OCI-LY7 (cell line): ENCODE results near the gene GLI3. TPM values are rescaled to one million over a fixed set of nuclear protein-coding genes. Genes with fewer than 3 reads are reported as not detected.

ENCODE experiments used
- BruUV-seq: library from RNA; stranded (reverse); fragments of 400-500 nt; replicated peaks from 2 replicates; lab custom pipeline; 2021; lab: Mats Ljungman, UMichigan
- CTCF ChIA-PET: fragments of 300-600 bp; sonication (Branson Sonifier 250); formaldehyde crosslinking; loops from one replicate; lab custom pipeline; 2022; ENCODE audit warnings: antibody characterized with exemption; ENCODE audit not compliant: unreplicated experiment; lab: Charles Lee
- POLR2A ChIA-PET: fragments of 300-600 bp; sonication (Branson Sonifier 250); formaldehyde crosslinking; loops from one replicate; lab custom pipeline; 2022; ENCODE audit warnings: antibody characterized with exemption; lab: Charles Lee
- DNase-seq: peaks from one replicate; pipeline ENCODE4 v3.0.0-alpha.2; 2015; ENCODE audit warnings: low spot score
- H2AFZ ChIP-seq: fragments of 200-600 bp; sonication (generic), shearing (Covaris generic); 2 replicates; pipeline ENCODE4 v1.6.1; 2014; ENCODE audit warnings: mild to moderate bottlenecking, antibody characterized with exemption, low read length, moderate library complexity
- H3K27ac ChIP-seq: fragments of 200-600 bp; sonication (generic); 2 replicates; pipeline ENCODE4 v1.5.1; 2014; ENCODE audit warnings: mixed run types, low read depth, mild to moderate bottlenecking, moderate library complexity, low read length, inconsistent platforms; ENCODE audit not compliant: poor library complexity, severe bottlenecking
- H3K36me3 ChIP-seq: fragments of 200-600 bp; sonication (generic); 2 replicates; pipeline ENCODE4 v1.6.1; 2014; ENCODE audit warnings: mild to moderate bottlenecking, antibody characterized with exemption, low read length, moderate library complexity, mixed read lengths; ENCODE audit not compliant: insufficient read depth
- H3K4me1 ChIP-seq: fragments of 200-600 bp; sonication (generic); 2 replicates; pipeline ENCODE4 v1.5.1; 2014; ENCODE audit warnings: mild to moderate bottlenecking, low read length; ENCODE audit not compliant: insufficient read depth, poor library complexity, severe bottlenecking
- H3K4me2 ChIP-seq: fragments of 200-600 bp; sonication (generic); 2 replicates; pipeline ENCODE4 v1.6.1; 2014; ENCODE audit warnings: mild to moderate bottlenecking, low read length
- H3K4me3 ChIP-seq: fragments of 200-600 bp; sonication (generic); 2 replicates; pipeline ENCODE4 v1.5.1; 2014; ENCODE audit warnings: mild to moderate bottlenecking, low read depth, low read length; ENCODE audit not compliant: poor library complexity, severe bottlenecking
- H3K79me2 ChIP-seq: fragments of 200-600 bp; sonication (generic); 2 replicates; pipeline ENCODE4 v1.6.1; 2016; ENCODE audit warnings: low read depth, mild to moderate bottlenecking, low read length, moderate library complexity, mixed read lengths; ENCODE audit not compliant: insufficient read depth
- H3K9me2 ChIP-seq: fragments of 200-600 bp; sonication (generic); 2 replicates; pipeline ENCODE4 v1.6.1; 2016; ENCODE audit warnings: mild to moderate bottlenecking, low read length, mixed read lengths; ENCODE audit not compliant: insufficient read depth
- H3K9me3 ChIP-seq: fragments of 200-600 bp; sonication (generic); 2 replicates; pipeline ENCODE4 v1.6.1; 2014; ENCODE audit warnings: mild to moderate bottlenecking, mixed run types, low read length, mixed read lengths
- H4K20me1 ChIP-seq: fragments of 200-600 bp; sonication (generic); 2 replicates; pipeline ENCODE4 v1.6.1; 2014; ENCODE audit warnings: mild to moderate bottlenecking, antibody characterized with exemption, low read length, moderate library complexity, mixed read lengths; ENCODE audit not compliant: insufficient read depth
- CTCF ChIP-seq: fragments of 200-600 bp; sonication (generic); conservative IDR thresholded peaks from 2 replicates; pipeline ENCODE4 v1.5.1; 2014; ENCODE audit warnings: mild to moderate bottlenecking, antibody characterized with exemption, low read length, moderate library complexity, mixed read lengths
- EZH2phosphoT487 ChIP-seq: fragments of 200-600 bp; sonication (generic); IDR thresholded peaks from 2 replicates; pipeline ENCODE4 v1.6.1; 2018; ENCODE audit warnings: low read depth, borderline replicate concordance, mild to moderate bottlenecking, mixed run types, antibody characterized with exemption, low read length, moderate library complexity, mixed read lengths
- intact Hi-C: fragments of 100-400 bp; cut with micrococcal nuclease; formaldehyde crosslinking; loops from one replicate; pipeline ENCODE4 v1.10.0; 2022; ENCODE audit not compliant: unreplicated experiment
- total RNA-seq, 2 experiments: library from RNA; depleted of rRNA in 1 of 2; stranded (reverse); fragments of >200 nt in 1 of 2; shearing (Covaris generic) in 1 of 2; gene quantifications; 2 replicates each; pipeline ENCODE4 v1.2.3, GENCODE V29; 2014 to 2022

The GLI3 gene
- total RNA-seq, 2 experiments from 2014 or later: not detected

GRCh38 chr7:41969561-41970105 lies 267.4 kb downstream of the GLI3 start:
- ChIA-PET CTCF (no interaction called here), POLR2A (no interaction called here)
- H3K4me3 ChIP-seq: no peak overlapping the region
- no peaks in the 10 kb centered on the region for H4K20me1 ChIP-seq
- no peaks in the 10 kb centered on the region for H3K36me3 ChIP-seq
- TF ChIP-seq CTCF (no peak), EZH2phosphoT487 (no peak)
- no peaks in the 10 kb centered on the region for H3K9me2 ChIP-seq
- no peak overlapping the region for H3K4me2 ChIP-seq
- no peak overlapping the region for H3K27ac ChIP-seq
- DNase-seq: no peak
- H3K79me2 ChIP-seq: no peaks in the 10 kb centered on the region
- no TSS peak for BruUV-seq
- intact Hi-C loops: no loop called here
- no peaks in the 10 kb centered on the region for H3K9me3 ChIP-seq
- H2AFZ ChIP-seq: no peak overlapping the region
- no peaks in the 10 kb centered on the region for H3K4me1 ChIP-seq

- Histone ChIP-seq H3K9me2 (no peaks in the 10 kb centered on the region), H3K36me3 (no peaks in the 10 kb centered on the region), H3K9me3 (no peaks in the 10 kb centered on the region), H2AFZ (no peak overlapping the region), H3K79me2 (no peaks in the 10 kb centered on the region), H3K27ac (no peak overlapping the region), H3K4me1 (no peaks in the 10 kb centered on the region), H3K4me2 (no peak overlapping the region), H3K4me3 (no peak overlapping the region), H4K20me1 (no peaks in the 10 kb centered on the region)
- no peak for DNase-seq
- ChIA-PET POLR2A (no interaction called here), CTCF (no interaction called here)
- TF ChIP-seq EZH2phosphoT487 (no peak), CTCF (no peak)
- BruUV-seq: no TSS peak
- intact Hi-C loops: no loop called here
Observed at GRCh38 chr7:41967156-41967555, 269.9 kb downstream of the GLI3 start.

GRCh38 chr7:41965951-41966505 lies 271.0 kb downstream of the GLI3 start:
- Histone ChIP-seq H3K4me1 (no peaks in the 10 kb centered on the region), H3K36me3 (no peaks in the 10 kb centered on the region), H3K27ac (no peak overlapping the region), H4K20me1 (no peaks in the 10 kb centered on the region), H3K79me2 (no peaks in the 10 kb centered on the region), H3K9me3 (no peaks in the 10 kb centered on the region), H2AFZ (no peak overlapping the region), H3K4me2 (no peak overlapping the region), H3K9me2 (no peaks in the 10 kb centered on the region), H3K4me3 (no peak overlapping the region)
- ChIA-PET POLR2A (no interaction called here), CTCF (no interaction called here)
- no TSS peak for BruUV-seq
- no peak for DNase-seq
- TF ChIP-seq EZH2phosphoT487 (no peak), CTCF (no peak)
- intact Hi-C loops: no loop called here
